Middle frontal gyrus (tissue), 1 donor: ENCODE measurements around the gene HUWE1.
"Not testable (repeated sequence)": the region's sequence is repeated elsewhere in the genome, so short reads cannot be mapped to it uniquely, and the experiment has no call there.

Experiments used
- DNase-seq: peaks from one replicate; pipeline ENCODE4 v3.0.0-alpha.2; 2015; ENCODE audit warnings: low spot score; ENCODE audit errors: extremely low spot score

The HUWE1 gene

GRCh38 chrX:53531255-53531966, 155.1 kb downstream of the HUWE1 start:
- DNase-seq = not testable (repeated sequence)

- DNase-seq = no peak
Measured at GRCh38 chrX:53526999-53527398, 159.5 kb downstream of the HUWE1 start.

GRCh38 chrX:53511322-53511721, 175.2 kb downstream of the HUWE1 start:
- DNase-seq = no peak

- not testable (repeated sequence) for DNase-seq
Measured at GRCh38 chrX:53504035-53504434, 182.5 kb downstream of the HUWE1 start.

- DNase-seq = no peak
Measured at GRCh38 chrX:53494436-53494835, 192.1 kb downstream of the HUWE1 start.

GRCh38 chrX:53486285-53486684, 200.2 kb downstream of the HUWE1 start:
- DNase-seq = no peak

- DNase-seq = no peak
Measured at GRCh38 chrX:53483838-53484405, 202.6 kb downstream of the HUWE1 start.

GRCh38 chrX:53483416-53483815, 203.1 kb downstream of the HUWE1 start:
- no peak for DNase-seq
